A673 (cell line): ENCODE results near the gene TTLL8. TPM values are rescaled to one million over a fixed set of nuclear protein-coding genes. Genes with fewer than 3 reads are reported as not detected.
A peak's percentile ranks its signal among the peaks of the same experiment; 100 is the strongest.
"Not testable (repeated sequence)": the region's sequence is repeated elsewhere in the genome, so short reads cannot be mapped to it uniquely, and the experiment has no call there.

Experiments
- BruUV-seq: library from RNA; stranded (reverse); fragments of 400-500 nt; replicated peaks from 2 replicates; lab custom pipeline; 2021; lab: Mats Ljungman, UMichigan
- CTCF ChIA-PET: fragments of 300-600 bp; sonication (Branson Sonifier 250); formaldehyde crosslinking; loops from one replicate; lab custom pipeline; 2022; ENCODE audit warnings: antibody characterized with exemption; lab: Charles Lee
- POLR2A ChIA-PET: fragments of 300-600 bp; sonication (Branson Sonifier 250); formaldehyde crosslinking; loops from one replicate; lab custom pipeline; 2022; ENCODE audit warnings: antibody characterized with exemption; ENCODE audit not compliant: low non-redundant PET; lab: Charles Lee
- DNase-seq: peaks from one replicate; pipeline ENCODE4 v3.0.0-alpha.2; 2015; ENCODE audit warnings: low spot score
- H3K27ac ChIP-seq: fragments of 200-600 bp; sonication (generic); 2 replicates; pipeline ENCODE4 v1.5.1; 2016; ENCODE audit warnings: mixed run types, low read depth, mild to moderate bottlenecking, mixed read lengths, antibody characterized with exemption, low read length; ENCODE audit not compliant: poor library complexity, severe bottlenecking
- H3K27me3 ChIP-seq: fragments of 200-600 bp; sonication (generic); replicated peaks from 2 replicates; pipeline ENCODE4 v1.6.1; 2017; ENCODE audit warnings: mixed run types, low read depth, mild to moderate bottlenecking, mixed read lengths, antibody characterized with exemption, low read length; ENCODE audit not compliant: insufficient read depth, poor library complexity
- H3K36me3 ChIP-seq: fragments of 200-600 bp; sonication (generic); 2 replicates; pipeline ENCODE4 v1.6.1; 2016; ENCODE audit warnings: mixed run types, mild to moderate bottlenecking, mixed read lengths, antibody characterized with exemption, low read length; ENCODE audit not compliant: insufficient read depth, poor library complexity, severe bottlenecking
- H3K4me1 ChIP-seq: fragments of 200-600 bp; sonication (generic); 2 replicates; pipeline ENCODE4 v1.6.1; 2017; ENCODE audit warnings: mixed run types, mild to moderate bottlenecking, mixed read lengths, antibody characterized with exemption, low read length; ENCODE audit not compliant: insufficient read depth, poor library complexity, severe bottlenecking
- H3K4me3 ChIP-seq: fragments of 200-600 bp; sonication (generic); 2 replicates; pipeline ENCODE4 v1.5.1; 2016; ENCODE audit warnings: low read depth, mixed run types, mild to moderate bottlenecking, mixed read lengths, low read length; ENCODE audit not compliant: poor library complexity, severe bottlenecking
- H3K9me3 ChIP-seq: fragments of 200-600 bp; sonication (generic); 2 replicates; pipeline ENCODE4 v1.6.1; 2016; ENCODE audit warnings: mixed run types, low read depth, mild to moderate bottlenecking, mixed read lengths, antibody characterized with exemption, low read length; ENCODE audit not compliant: poor library complexity, severe bottlenecking
- EZH2 ChIP-seq: fragments of 200-600 bp; sonication (generic); IDR thresholded peaks from 2 replicates; pipeline ENCODE4 v1.6.1; 2017; ENCODE audit warnings: borderline replicate concordance, low read depth, mild to moderate bottlenecking, mixed read lengths, antibody characterized with exemption, low read length; ENCODE audit not compliant: poor library complexity, severe bottlenecking
- intact Hi-C: fragments of 100-400 bp; cut with micrococcal nuclease; formaldehyde crosslinking; loops from one replicate; pipeline ENCODE4 v1.10.0; 2022; ENCODE audit not compliant: unreplicated experiment
- total RNA-seq: library from RNA; stranded (reverse); gene quantifications from 2 replicates; pipeline ENCODE4 v1.2.3, GENCODE V29; 2021
- TF ChIP-seq, protein P1 (sequence below): fragments of 300-800, 200-600 bp; sonication (generic); conservative IDR thresholded peaks from 2 replicates; pipeline ENCODE4 v1.5.1; 2017; ENCODE audit warnings: low read depth, mild to moderate bottlenecking, antibody characterized with exemption, low read length, moderate library complexity, mixed read lengths

TTLL8 gene
- total RNA-seq, 1 experiment from 2014 or later = not detected

DNA sequence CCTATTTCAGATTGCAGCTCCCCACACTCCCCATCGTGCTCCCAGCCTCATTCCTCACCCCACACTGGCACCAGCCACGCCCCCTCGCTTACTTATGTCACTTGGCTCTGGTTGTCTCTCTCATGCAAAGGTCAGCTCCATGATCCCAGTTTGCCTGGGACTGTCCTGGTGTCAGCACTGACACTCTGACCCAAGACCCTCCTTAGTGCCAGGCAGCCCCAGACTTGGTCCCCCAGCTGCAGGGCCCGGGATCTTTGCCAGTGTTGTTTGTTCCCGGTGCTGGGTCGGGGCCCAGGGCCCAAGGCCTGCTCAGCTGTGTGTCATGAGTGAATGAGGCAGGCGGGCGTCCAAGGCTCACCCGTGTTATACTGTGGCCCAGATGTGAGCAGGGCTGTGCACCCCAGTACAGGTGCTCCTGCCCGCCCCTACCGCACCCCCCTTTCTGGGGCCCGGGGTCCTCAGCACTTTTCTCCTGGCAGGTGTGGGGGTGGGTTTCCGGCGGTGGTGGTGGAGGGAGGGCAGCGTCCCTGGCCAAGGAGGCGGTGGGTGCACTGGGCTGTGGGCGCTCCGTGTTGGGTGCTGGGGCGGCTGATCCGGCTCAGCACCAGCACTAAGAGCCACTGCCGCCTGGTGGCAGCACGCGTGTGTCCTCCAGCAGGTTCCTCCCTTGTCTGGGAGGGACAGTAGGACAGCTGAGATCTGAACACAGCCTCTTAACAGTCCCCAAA, 65.0 kb downstream of the TTLL8 start:
- Histone ChIP-seq H3K27ac (no peak overlapping the region), H3K4me1 (no peaks in the 10 kb centered on the region), H3K36me3 (no peaks in the 10 kb centered on the region), H3K27me3 (no peaks in the 10 kb centered on the region), H3K9me3 (peaks cover 10% of the 10 kb centered on the region), H3K4me3 (no peak overlapping the region)
- BruUV-seq = no TSS peak
- intact Hi-C loops = loop anchor here (5.0 kb wide), 2 partner anchors 39 to 61 kb away; no protein-coding TSS in a partner anchor
- CTCF ChIA-PET = no interaction called here
- TF ChIP-seq, protein P1, sequence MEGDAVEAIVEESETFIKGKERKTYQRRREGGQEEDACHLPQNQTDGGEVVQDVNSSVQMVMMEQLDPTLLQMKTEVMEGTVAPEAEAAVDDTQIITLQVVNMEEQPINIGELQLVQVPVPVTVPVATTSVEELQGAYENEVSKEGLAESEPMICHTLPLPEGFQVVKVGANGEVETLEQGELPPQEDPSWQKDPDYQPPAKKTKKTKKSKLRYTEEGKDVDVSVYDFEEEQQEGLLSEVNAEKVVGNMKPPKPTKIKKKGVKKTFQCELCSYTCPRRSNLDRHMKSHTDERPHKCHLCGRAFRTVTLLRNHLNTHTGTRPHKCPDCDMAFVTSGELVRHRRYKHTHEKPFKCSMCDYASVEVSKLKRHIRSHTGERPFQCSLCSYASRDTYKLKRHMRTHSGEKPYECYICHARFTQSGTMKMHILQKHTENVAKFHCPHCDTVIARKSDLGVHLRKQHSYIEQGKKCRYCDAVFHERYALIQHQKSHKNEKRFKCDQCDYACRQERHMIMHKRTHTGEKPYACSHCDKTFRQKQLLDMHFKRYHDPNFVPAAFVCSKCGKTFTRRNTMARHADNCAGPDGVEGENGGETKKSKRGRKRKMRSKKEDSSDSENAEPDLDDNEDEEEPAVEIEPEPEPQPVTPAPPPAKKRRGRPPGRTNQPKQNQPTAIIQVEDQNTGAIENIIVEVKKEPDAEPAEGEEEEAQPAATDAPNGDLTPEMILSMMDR = peak; percentile 89
- no peak for TF ChIP-seq EZH2
- DNase-seq = peak; percentile 76
- POLR2A ChIA-PET = no interaction called here

DNA sequence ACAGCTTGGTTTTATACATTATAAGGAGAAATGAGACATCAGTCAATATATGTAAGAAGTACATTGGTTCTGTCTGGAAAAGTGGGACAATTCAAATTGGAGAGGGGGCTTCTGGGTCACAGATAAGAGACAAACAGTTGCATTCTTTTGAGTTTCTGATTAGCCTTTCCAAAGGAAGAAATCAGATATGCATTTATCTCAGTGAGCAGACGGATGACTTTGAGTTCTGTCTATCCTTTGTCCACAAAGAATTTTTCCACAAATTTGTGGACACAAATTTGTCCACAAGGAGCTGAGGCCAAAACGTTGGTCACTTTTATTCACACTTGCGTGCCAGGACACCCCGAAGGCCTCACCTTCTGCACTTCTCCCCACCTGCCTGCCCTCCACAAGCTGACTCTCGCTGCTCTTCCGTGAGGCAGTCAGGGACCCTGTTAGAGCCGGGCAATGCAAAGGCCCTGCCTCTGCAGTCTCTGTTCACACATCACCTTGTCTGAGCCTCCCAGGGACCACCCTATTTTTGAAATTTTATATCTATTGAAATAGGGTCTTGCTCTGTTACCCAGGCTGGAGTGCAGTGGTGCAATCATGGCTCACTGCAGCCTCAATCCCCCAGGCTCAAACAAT, 66.1 kb downstream of the TTLL8 start:
- H3K27me3 ChIP-seq = no peaks in the 10 kb centered on the region
- no TSS peak for BruUV-seq
- intact Hi-C loops = loop anchor here (5.0 kb wide), 2 partner anchors 40 to 60 kb away; no protein-coding TSS in a partner anchor
- ChIA-PET POLR2A (no interaction called here), CTCF (no interaction called here)
- TF ChIP-seq EZH2 = no peak
- TF ChIP-seq, protein P1 = no peak
- H3K4me1 ChIP-seq = no peaks in the 10 kb centered on the region
- no peak for DNase-seq
- no peak overlapping the region for H3K27ac ChIP-seq
- H3K4me3 ChIP-seq = no peak overlapping the region
- H3K9me3 ChIP-seq = peaks cover 10% of the 10 kb centered on the region
- no peaks in the 10 kb centered on the region for H3K36me3 ChIP-seq

DNA sequence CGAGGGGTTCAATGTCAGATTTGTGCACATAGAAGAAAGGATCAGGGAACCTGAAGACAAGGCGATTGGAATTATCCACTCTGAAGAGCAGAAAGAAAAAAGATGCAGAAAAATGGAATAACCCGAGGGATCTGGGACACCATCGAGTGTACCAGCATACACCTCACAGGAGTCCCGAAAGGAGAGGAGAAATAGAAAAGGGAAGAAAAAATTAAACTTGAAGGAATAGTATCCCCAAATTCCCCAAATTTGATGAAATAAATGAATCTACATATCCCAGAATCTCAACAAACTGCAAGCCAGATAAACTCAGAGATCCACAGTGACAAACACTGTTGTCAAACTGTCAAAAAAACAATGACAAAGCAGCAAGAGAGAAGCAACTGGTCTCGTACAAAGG, 66.9 kb downstream of the TTLL8 start:
- no peak for DNase-seq
- CTCF ChIA-PET = interaction anchor here (1.2 kb wide), 1 partner anchor 11 kb away, joined by 7 read pairs; no protein-coding TSS in a partner anchor
- no TSS peak for BruUV-seq

DNA sequence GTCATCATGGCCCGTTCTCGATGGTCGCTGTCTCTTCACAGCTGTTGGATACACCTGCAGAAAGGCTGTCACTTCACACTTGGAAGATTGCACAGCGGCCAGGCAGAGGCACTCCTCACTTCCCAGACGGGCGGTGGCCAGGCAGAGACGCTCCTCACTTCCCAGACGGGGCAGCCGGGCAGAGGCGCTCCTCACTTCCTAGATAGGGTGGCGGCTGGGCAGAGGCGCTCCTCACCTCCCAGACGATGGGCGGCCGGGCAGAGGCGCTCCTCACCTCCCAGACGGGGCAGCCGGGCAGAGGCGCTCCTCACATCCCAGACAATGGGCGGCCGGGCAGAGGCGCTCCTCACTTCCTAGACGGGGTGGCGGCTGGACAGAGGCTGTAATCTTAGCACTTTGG, 68.3 kb downstream of the TTLL8 start:
- POLR2A ChIA-PET, DNase-seq, H3K27ac ChIP-seq, H3K4me3 ChIP-seq, BruUV-seq, H3K4me1 ChIP-seq, H3K36me3 ChIP-seq, H3K27me3 ChIP-seq: not testable (repeated sequence)
- CTCF ChIA-PET = interaction anchor here (1.2 kb wide), 1 partner anchor 10 kb away, joined by 7 read pairs; no protein-coding TSS in a partner anchor
- intact Hi-C loops = loop anchor here (5.0 kb wide), 2 partner anchors 42 to 58 kb away; no protein-coding TSS in a partner anchor
- H3K9me3 ChIP-seq = peaks cover 18% of the 10 kb centered on the region

More for the DNA sequence above, 66.9 kb downstream of the TTLL8 start:
- POLR2A ChIA-PET = no interaction called here
- intact Hi-C loops = loop anchor here (5.0 kb wide), 2 partner anchors 41 to 59 kb away; no protein-coding TSS in a partner anchor
- H3K27ac ChIP-seq = no peak overlapping the region
- H3K4me3 ChIP-seq = no peak overlapping the region
- H3K27me3 ChIP-seq = no peaks in the 10 kb centered on the region
- no peaks in the 10 kb centered on the region for H3K4me1 ChIP-seq
- TF ChIP-seq EZH2 = no peak
- TF ChIP-seq, protein P1 = no peak
- H3K36me3 ChIP-seq = no peaks in the 10 kb centered on the region
- peaks cover 17% of the 10 kb centered on the region for H3K9me3 ChIP-seq
